ENCODE results near the gene CASP9. TPM values are rescaled to one million over a fixed set of nuclear protein-coding genes. Genes with fewer than 3 reads are reported as not detected.

Gene CASP9
- total RNA-seq, 3 donors from 2014 or later: 12.5 to 15.8 (median 13.4) TPM

- Histone ChIP-seq H3K27ac (no peak overlapping the region), H3K27me3 (no peaks in the 10 kb centered on the region), H3K36me3 (no peaks in the 10 kb centered on the region), H3K9me3 (no peaks in the 10 kb centered on the region), H3K4me1 (no peaks in the 10 kb centered on the region), H3K4me3 (no peak overlapping the region)
- intact Hi-C loops (cut with DNase I; ENCODE audit: low total_unique reads): no loop called here
- no peak for DNase-seq (ENCODE audit: low spot score in 2 of 2)
- TF ChIP-seq POLR2AphosphoS5 (IDR thresholded peaks at IDR 0.05): no peak
- no peak for TF ChIP-seq POLR2A (IDR thresholded peaks at IDR 0.05)
- TF ChIP-seq CTCF (IDR thresholded peaks at IDR 0.05): no peak
These were observed 19.6 kb downstream of the CASP9 start for GRCh38 chr1:15504436-15504835.

- Histone ChIP-seq H3K36me3 (no peaks in the 10 kb centered on the region), H3K27ac (no peak overlapping the region), H3K4me3 (no peak overlapping the region), H3K27me3 (no peaks in the 10 kb centered on the region), H3K9me3 (no peaks in the 10 kb centered on the region), H3K4me1 (no peaks in the 10 kb centered on the region)
- intact Hi-C loops (cut with DNase I; ENCODE audit: low total_unique reads): no loop called here
- DNase-seq (ENCODE audit: low spot score in 2 of 2): no peak
- TF ChIP-seq CTCF (IDR thresholded peaks at IDR 0.05) (peak in 2 of 3 donors; percentile 16 to 24), POLR2AphosphoS5 (IDR thresholded peaks at IDR 0.05) (no peak)
These were observed 22.6 kb downstream of the CASP9 start for GRCh38 chr1:15501208-15502032.

- Histone ChIP-seq H3K27me3 (no peaks in the 10 kb centered on the region), H3K36me3 (no peaks in the 10 kb centered on the region), H3K4me3 (no peak overlapping the region), H3K9me3 (no peaks in the 10 kb centered on the region), H3K27ac (no peak overlapping the region), H3K4me1 (no peaks in the 10 kb centered on the region)
- no peak for DNase-seq (ENCODE audit: low spot score in 2 of 2)
- no peak for TF ChIP-seq POLR2AphosphoS5 (IDR thresholded peaks at IDR 0.05)
- TF ChIP-seq CTCF (IDR thresholded peaks at IDR 0.05): no peak
- no peak for TF ChIP-seq POLR2A (IDR thresholded peaks at IDR 0.05)
- intact Hi-C loops (cut with DNase I; ENCODE audit: low total_unique reads): no loop called here
These were observed 23.5 kb downstream of the CASP9 start for GRCh38 chr1:15500184-15501178.

GRCh38 chr1:15493869-15494390 lies 30.1 kb downstream of the CASP9 start:
- intact Hi-C loops (cut with DNase I; ENCODE audit: low total_unique reads): no loop called here
- no peak for DNase-seq (ENCODE audit: low spot score in 2 of 2)
- TF ChIP-seq POLR2A (IDR thresholded peaks at IDR 0.05) (no peak), CTCF (IDR thresholded peaks at IDR 0.05) (no peak), POLR2AphosphoS5 (IDR thresholded peaks at IDR 0.05) (no peak)
- Histone ChIP-seq H3K27me3 (no peaks in the 10 kb centered on the region), H3K27ac (no peak overlapping the region), H3K9me3 (no peaks in the 10 kb centered on the region), H3K4me3 (no peak overlapping the region), H3K4me1 (no peaks in the 10 kb centered on the region), H3K36me3 (no peaks in the 10 kb centered on the region)
